ENCODE results near the gene STXBP4.

STXBP4 gene

GRCh38 chr17:55116440-55116914 is 147.9 kb downstream of the STXBP4 start:
- H3K27ac ChIP-seq, result no peak overlapping the region
- in situ Hi-C loops (cut with HindIII; ENCODE audit: low pct_ligation_motif_present, low sequenced_read_pairs), result no loop called here
- TF ChIP-seq CTCF (IDR thresholded peaks at IDR 0.05; ENCODE audit: low read depth, low read length, missing control alignments), result no peak

GRCh38 chr17:55117164-55117563 is 148.6 kb downstream of the STXBP4 start:
- Histone ChIP-seq H3K4me3 (ENCODE audit: low read depth, low read length) (no peak overlapping the region), H3K27ac (no peak overlapping the region), H3K36me3 (replicated peaks) (no peaks in the 10 kb centered on the region), H3K27me3 (replicated peaks) (no peaks in the 10 kb centered on the region)
- in situ Hi-C loops (cut with HindIII; ENCODE audit: low pct_ligation_motif_present, low sequenced_read_pairs), result no loop called here
- no peak for TF ChIP-seq CTCF (IDR thresholded peaks at IDR 0.05; ENCODE audit: low read depth, low read length, missing control alignments)
- no peak for DNase-seq

More at GRCh38 chr17:55116440-55116914, 147.9 kb downstream of the STXBP4 start:
- Histone ChIP-seq H3K4me3 (ENCODE audit: low read depth, low read length) (no peak overlapping the region), H3K27me3 (replicated peaks) (no peaks in the 10 kb centered on the region), H3K36me3 (replicated peaks) (no peaks in the 10 kb centered on the region)
- no peak for DNase-seq

- no peak overlapping the region for H3K4me3 ChIP-seq (ENCODE audit: low read depth, low read length)
- in situ Hi-C loops (cut with HindIII; ENCODE audit: low pct_ligation_motif_present, low sequenced_read_pairs), result no loop called here
- H3K27me3 ChIP-seq (replicated peaks), result no peaks in the 10 kb centered on the region
- no peak overlapping the region for H3K27ac ChIP-seq
- no peaks in the 10 kb centered on the region for H3K36me3 ChIP-seq (replicated peaks)
- no peak for DNase-seq
- no peak for TF ChIP-seq CTCF (IDR thresholded peaks at IDR 0.05; ENCODE audit: low read depth, low read length, missing control alignments)
Observed at GRCh38 chr17:55120651-55121050, 152.1 kb downstream of the STXBP4 start.

- Histone ChIP-seq H3K27ac (no peak overlapping the region), H3K27me3 (replicated peaks) (no peaks in the 10 kb centered on the region), H3K4me3 (ENCODE audit: low read depth, low read length) (no peak overlapping the region), H3K36me3 (replicated peaks) (no peaks in the 10 kb centered on the region)
- in situ Hi-C loops (cut with HindIII; ENCODE audit: low pct_ligation_motif_present, low sequenced_read_pairs), result no loop called here
- no peak for TF ChIP-seq CTCF (IDR thresholded peaks at IDR 0.05; ENCODE audit: low read depth, low read length, missing control alignments)
- no peak for DNase-seq
Observed at GRCh38 chr17:55121268-55121667, 152.7 kb downstream of the STXBP4 start.

GRCh38 chr17:55122114-55122513 is 153.5 kb downstream of the STXBP4 start:
- H3K27me3 ChIP-seq (replicated peaks), result no peaks in the 10 kb centered on the region
- no peak overlapping the region for H3K4me3 ChIP-seq (ENCODE audit: low read depth, low read length)
- no peak overlapping the region for H3K27ac ChIP-seq
- TF ChIP-seq CTCF (IDR thresholded peaks at IDR 0.05; ENCODE audit: low read depth, low read length, missing control alignments), result no peak
- no peak for DNase-seq
- no peaks in the 10 kb centered on the region for H3K36me3 ChIP-seq (replicated peaks)
- in situ Hi-C loops (cut with HindIII; ENCODE audit: low pct_ligation_motif_present, low sequenced_read_pairs), result no loop called here

- no peak overlapping the region for H3K27ac ChIP-seq
- DNase-seq, result no peak
- no peaks in the 10 kb centered on the region for H3K27me3 ChIP-seq (replicated peaks)
- no peak overlapping the region for H3K4me3 ChIP-seq (ENCODE audit: low read depth, low read length)
- TF ChIP-seq CTCF (IDR thresholded peaks at IDR 0.05; ENCODE audit: low read depth, low read length, missing control alignments), result no peak
- no peaks in the 10 kb centered on the region for H3K36me3 ChIP-seq (replicated peaks)
- in situ Hi-C loops (cut with HindIII; ENCODE audit: low pct_ligation_motif_present, low sequenced_read_pairs), result no loop called here
Observed at GRCh38 chr17:55124730-55125360, 156.3 kb downstream of the STXBP4 start.
